Left lobe of liver (tissue), 2 donors: ENCODE results near the gene WWP2. TPM values are rescaled to one million over a fixed set of nuclear protein-coding genes. Genes with fewer than 3 reads are reported as not detected.
"Not testable (repeated sequence)": the region's sequence is repeated elsewhere in the genome, so short reads cannot be mapped to it uniquely, and the experiment has no call there.

Experiments used
- ATAC-seq: fragments of 200-7000 bp; cut with Tn5 transposase; one replicate; pipeline ENCODE4 v1.9.1; 2020; ENCODE audit warnings: mild to moderate bottlenecking, moderate library complexity
- DNase-seq: peaks from one replicate; pipeline ENCODE4 v3.0.0-alpha.2; 2020; ENCODE audit warnings: low spot score
- total RNA-seq: library from RNA; stranded (reverse); gene quantifications from one replicate; pipeline ENCODE4 v1.2.1, GENCODE V29; 2021
- donor health status: DM: no; HTN: no; CAD: no; lungs with moderate emphysema.
- donor health status: DM: no; HTN: yes; CAD: no.

WWP2 gene
- 24.5 TPM for total RNA-seq

- ATAC-seq (peak; percentile 86), DNase-seq (peak; percentile 80)
These were observed at the start of gene WWP2 for GRCh38 chr16:69761983-69762813. TSS of gene WWP2 (plus strand) at chr16:69762332. CDS start at chr16:69787011, 24,679 bp downstream.

GRCh38 chr16:69712914-69713581 is 49.1 kb upstream of the WWP2 start:
- ATAC-seq: no peak
- no peak for DNase-seq

GRCh38 chr16:69717066-69717465 is 45.1 kb upstream of the WWP2 start:
- ATAC-seq (no peak), DNase-seq (peak; percentile 3)

GRCh38 chr16:69718111-69718764 is 43.9 kb upstream of the WWP2 start:
- DNase-seq (peak; percentile 10), ATAC-seq (no peak)

- no peak for ATAC-seq
- peak; percentile 26 for DNase-seq
These were observed 41.2 kb upstream of the WWP2 start for GRCh38 chr16:69720822-69721430.

GRCh38 chr16:69721441-69721957 is 40.6 kb upstream of the WWP2 start:
- DNase-seq (no peak), ATAC-seq (no peak)

- no peak for DNase-seq
These were observed 37.7 kb upstream of the WWP2 start for GRCh38 chr16:69724414-69724873.

GRCh38 chr16:69724981-69725479 is 37.1 kb upstream of the WWP2 start:
- no peak for DNase-seq

More at GRCh38 chr16:69724414-69724873, 37.7 kb upstream of the WWP2 start:
- ATAC-seq: no peak

GRCh38 chr16:69725480-69726312 is 36.4 kb upstream of the WWP2 start:
- ATAC-seq (no peak), DNase-seq (no peak)

More at GRCh38 chr16:69724981-69725479, 37.1 kb upstream of the WWP2 start:
- ATAC-seq: no peak

GRCh38 chr16:69726313-69727060 is 35.6 kb upstream of the WWP2 start, which contains the start of gene NQO1:
TSS of gene NQO1 (minus strand) at chr16:69726560. CDS start at chr16:69726439, 121 bp downstream.
- DNase-seq: peak; percentile 76
- peak; percentile 88 for ATAC-seq

GRCh38 chr16:69727916-69728270 is 34.2 kb upstream of the WWP2 start:
- no peak for ATAC-seq
- no peak for DNase-seq

GRCh38 chr16:69729030-69729429 is 33.1 kb upstream of the WWP2 start:
- DNase-seq, ATAC-seq: not testable (repeated sequence)

GRCh38 chr16:69731280-69731679 is 30.9 kb upstream of the WWP2 start:
- not testable (repeated sequence) for ATAC-seq, DNase-seq

GRCh38 chr16:69732101-69732500 is 30.0 kb upstream of the WWP2 start:
- ATAC-seq: no peak
- DNase-seq: no peak

- DNase-seq (no peak), ATAC-seq (no peak)
These were observed 20.6 kb upstream of the WWP2 start for GRCh38 chr16:69741519-69741918.

GRCh38 chr16:69741951-69742904 is 19.9 kb upstream of the WWP2 start:
- ATAC-seq: peak; percentile 87

GRCh38 chr16:69744363-69745231 is 17.5 kb upstream of the WWP2 start:
- no peak for ATAC-seq
- no peak for DNase-seq

More at GRCh38 chr16:69741951-69742904, 19.9 kb upstream of the WWP2 start:
- peak; percentile 87 for DNase-seq
